Mesothelial cell of epicardium (in vitro differentiated cells): ENCODE results near the gene NXF1. TPM values are rescaled to one million over a fixed set of nuclear protein-coding genes. Genes with fewer than 3 reads are reported as not detected.
A peak's percentile ranks its signal among the peaks of the same experiment; 100 is the strongest.

ENCODE experiments used
- DNase-seq, 2 experiments: peaks; one replicate each; pipeline ENCODE4 v3.0.0; 2021; ENCODE audit warnings: low spot score in 2 of 2; ENCODE audit not compliant: unreplicated experiment in 2 of 2
- H3K27ac Mint-ChIP-seq: 2 replicates; pipeline ENCODE4 v1.8.0; 2021; ENCODE audit warnings: mixed read lengths
- H3K27me3 Mint-ChIP-seq: 2 replicates; pipeline ENCODE4 v1.8.0; 2021; ENCODE audit warnings: low read depth, mixed read lengths
- H3K36me3 Mint-ChIP-seq: 2 replicates; pipeline ENCODE4 v1.8.0; 2021; ENCODE audit warnings: mixed read lengths
- H3K4me1 Mint-ChIP-seq: 2 replicates; pipeline ENCODE4 v1.8.0; 2021; ENCODE audit warnings: mixed read lengths
- H3K4me3 Mint-ChIP-seq: 2 replicates; pipeline ENCODE4 v1.8.0; 2021; ENCODE audit warnings: mild to moderate bottlenecking, moderate library complexity, mixed read lengths
- H3K9me3 Mint-ChIP-seq: 2 replicates; pipeline ENCODE4 v1.8.0; 2021; ENCODE audit warnings: mixed read lengths
- CTCF ChIP-seq: fragments of 200-600 bp; sonication (generic); IDR thresholded peaks from one replicate; pipeline ENCODE4 v1.5.0; 2021; ENCODE audit warnings: antibody characterized with exemption; ENCODE audit not compliant: unreplicated experiment
- total RNA-seq: library from RNA; stranded (reverse); gene quantifications from 3 replicates; pipeline ENCODE4 v1.2.1, GENCODE V29; 2021

The NXF1 gene
- total RNA-seq: 108 to 111 TPM (median 110 TPM) in 3 replicates

DNA sequence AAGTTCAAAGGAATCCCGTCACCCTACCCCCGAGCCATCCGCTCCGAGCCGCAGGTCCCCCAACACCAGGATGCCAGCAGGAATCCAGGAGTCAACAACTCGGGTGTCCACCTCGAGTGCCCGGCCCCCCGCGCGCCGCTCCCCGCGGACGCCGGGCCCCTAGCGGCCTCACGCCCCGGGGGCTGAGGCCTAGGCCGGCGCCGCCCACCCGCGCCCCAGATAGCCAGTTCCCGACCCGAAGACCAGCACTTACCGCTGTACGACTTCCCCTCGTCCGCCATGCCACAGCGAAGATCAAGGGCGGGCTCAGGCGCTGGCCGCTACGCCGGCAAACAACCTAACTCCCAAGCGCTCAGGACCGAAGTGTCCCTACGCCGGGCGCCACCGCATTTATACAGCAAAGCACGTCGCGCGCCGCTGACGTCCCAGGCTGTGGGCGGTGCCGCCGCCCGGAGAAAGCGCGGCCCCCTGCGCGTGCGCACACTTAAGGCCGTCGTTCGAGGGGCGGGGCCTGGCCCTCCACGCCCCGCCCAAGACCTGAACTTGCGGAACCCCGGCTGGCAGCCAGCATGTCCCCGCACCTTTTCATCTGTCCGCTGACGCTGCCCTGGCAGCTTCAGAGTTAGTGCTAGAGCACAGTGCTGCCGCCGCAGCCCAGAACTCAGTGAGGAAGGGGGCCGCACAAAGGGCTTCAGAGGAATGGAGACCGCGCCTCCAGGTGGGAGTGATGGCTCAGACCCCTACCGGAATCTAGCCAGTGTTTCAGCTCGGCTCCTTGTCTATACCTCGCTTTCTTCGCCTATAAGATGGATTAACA, at the start of gene NXF1:
NXF1 (minus strand) TSS at position 365 of the 817 bp plus-strand sequence; CDS start at position 281, 84 bp downstream.
- peak within 1 kb of the TSS; percentile 99 for H3K4me3 Mint-ChIP-seq
- peaks cover 20% of the 10 kb centered on the region for H3K4me1 Mint-ChIP-seq
- no peaks in the 10 kb centered on the region for H3K9me3 Mint-ChIP-seq
- H3K27ac Mint-ChIP-seq: peak within 1 kb of the TSS; percentile 100
- no peaks in the 10 kb centered on the region for H3K27me3 Mint-ChIP-seq
- DNase-seq: peak; percentile 97 to 98
- H3K36me3 Mint-ChIP-seq: peaks cover 16% of the 10 kb centered on the region
- TF ChIP-seq CTCF: peak; percentile 22

- H3K4me1 Mint-ChIP-seq: peaks cover 62% of the 10 kb centered on the region
Observed at GRCh38 chr11:62854013-62854824, 49.0 kb upstream of the NXF1 start.

GRCh38 chr11:62853279-62853965, 48.2 kb upstream of the NXF1 start:
- Mint-ChIP-seq H3K4me1 (peaks cover 54% of the 10 kb centered on the region), H3K4me3 (peak overlapping the region; percentile 96), H3K9me3 (no peaks in the 10 kb centered on the region), H3K27me3 (no peaks in the 10 kb centered on the region), H3K27ac (peak overlapping the region; percentile 95), H3K36me3 (peaks cover 24% of the 10 kb centered on the region)
- no peak for DNase-seq
- TF ChIP-seq CTCF: no peak

More at GRCh38 chr11:62854013-62854824, 49.0 kb upstream of the NXF1 start:
- Mint-ChIP-seq H3K36me3 (peaks cover 24% of the 10 kb centered on the region), H3K27me3 (no peaks in the 10 kb centered on the region), H3K27ac (peak overlapping the region; percentile 95), H3K4me3 (peak overlapping the region; percentile 96), H3K9me3 (no peaks in the 10 kb centered on the region)
- DNase-seq: no peak
- no peak for TF ChIP-seq CTCF

DNA sequence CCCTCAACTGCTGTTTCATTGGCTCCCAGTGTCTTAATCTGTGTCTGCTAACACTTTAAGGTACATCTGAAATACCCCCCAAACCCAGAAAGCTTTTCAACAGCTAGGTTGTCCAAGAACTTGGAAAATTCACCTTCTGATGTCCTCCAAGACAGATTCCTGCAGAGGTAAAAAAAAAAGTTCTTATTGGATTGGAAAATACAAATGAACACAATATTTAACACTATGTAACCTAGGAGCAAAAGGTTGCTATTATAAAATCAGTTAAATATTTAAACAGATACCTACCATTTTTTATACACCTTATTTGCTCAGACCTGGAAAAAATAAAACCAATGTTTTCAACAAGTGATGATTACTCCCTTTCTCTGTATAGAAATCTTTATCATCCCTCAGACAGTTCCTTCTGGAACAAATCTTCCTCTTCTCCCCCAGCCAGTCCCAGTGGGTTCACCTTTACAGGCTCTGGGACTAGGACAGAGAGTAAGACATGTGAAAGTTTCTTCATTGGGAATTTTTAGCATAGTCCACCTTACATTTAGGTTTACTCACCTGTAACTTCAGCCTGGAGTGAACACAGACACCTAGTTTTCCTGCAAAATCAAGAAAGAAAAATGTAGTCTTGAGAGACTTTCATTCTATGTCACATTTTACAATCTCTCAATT, 47.4 kb upstream of the NXF1 start:
- TF ChIP-seq CTCF: no peak
- Mint-ChIP-seq H3K4me3 (peak overlapping the region; percentile 96), H3K27ac (peak overlapping the region; percentile 95)

More for the DNA sequence above, 47.4 kb upstream of the NXF1 start:
- Mint-ChIP-seq H3K27me3 (no peaks in the 10 kb centered on the region), H3K36me3 (peaks cover 24% of the 10 kb centered on the region), H3K4me1 (peaks cover 47% of the 10 kb centered on the region), H3K9me3 (no peaks in the 10 kb centered on the region)
- DNase-seq: no peak
